RWPE2 (cell line): ENCODE results near the gene SLC22A31.

Experiments
- ATAC-seq: fragments of 200-7000 bp; cut with Tn5 transposase; 3 replicates; pipeline ENCODE4 v1.9.1; 2021; ENCODE audit warnings: low read depth
- DNase-seq: peaks from one replicate; pipeline ENCODE4 v3.0.0-alpha.2; 2020; ENCODE audit warnings: low spot score
- H3K27ac ChIP-seq: fragments of 450-650 bp; 2 replicates; pipeline ENCODE4 v1.5.1; 2017; ENCODE audit warnings: mild to moderate bottlenecking; ENCODE audit not compliant: poor library complexity, severe bottlenecking
- H3K27me3 ChIP-seq: fragments of 250-450 bp; sonication (Bioruptor Pico); 2 replicates; pipeline ENCODE4 v1.5.1; 2021; ENCODE audit warnings: mild to moderate bottlenecking, moderate library complexity; ENCODE audit not compliant: insufficient read depth, poor library complexity, severe bottlenecking
- H3K36me3 ChIP-seq: fragments of 250-450 bp; sonication (Bioruptor Pico); 2 replicates; pipeline ENCODE4 v1.5.1; 2020; ENCODE audit warnings: low read depth, mild to moderate bottlenecking, moderate library complexity
- H3K4me1 ChIP-seq: fragments of 250-450 bp; sonication (Bioruptor Pico); 2 replicates; pipeline ENCODE4 v1.5.1; 2021; ENCODE audit warnings: mild to moderate bottlenecking, moderate library complexity; ENCODE audit not compliant: insufficient read depth, poor library complexity, severe bottlenecking
- H3K4me3 ChIP-seq: fragments of 250-450 bp; sonication (Bioruptor Pico); 2 replicates; pipeline ENCODE4 v1.5.1; 2021; ENCODE audit warnings: mild to moderate bottlenecking, moderate library complexity; ENCODE audit not compliant: severe bottlenecking
- H3K9me3 ChIP-seq: fragments of 250-450 bp; sonication (Bioruptor Pico); 2 replicates; pipeline ENCODE4 v1.5.1; 2021; ENCODE audit warnings: mild to moderate bottlenecking, moderate library complexity; ENCODE audit not compliant: severe bottlenecking
- TF ChIP-seq, protein P1 (sequence below): fragments of 450-650 bp; IDR thresholded peaks from one replicate; pipeline ENCODE4 v1.5.1; 2017; ENCODE audit warnings: mild to moderate bottlenecking, moderate library complexity; ENCODE audit not compliant: poor library complexity, severe bottlenecking

SLC22A31 gene

DNA sequence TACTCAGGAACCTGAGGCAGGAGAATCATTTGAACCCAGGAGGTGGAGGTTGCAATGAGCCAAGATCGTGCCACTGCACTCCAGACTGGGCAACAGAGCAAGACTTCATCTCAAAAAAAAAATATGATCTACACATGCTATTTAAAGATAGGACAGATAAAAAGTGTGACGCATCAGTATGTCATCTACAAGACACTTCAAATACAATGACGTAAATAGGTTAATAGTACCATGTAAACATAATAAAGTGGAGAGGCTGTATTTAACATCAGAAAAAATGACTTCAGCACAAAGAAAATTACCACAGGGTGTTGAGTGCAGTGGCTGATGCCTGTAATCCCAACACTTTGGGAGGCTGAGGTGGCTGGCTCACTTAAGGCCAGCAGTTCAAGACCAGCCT is 37.4 kb upstream of the SLC22A31 start:
- Histone ChIP-seq H3K4me1 (no peaks in the 10 kb centered on the region), H3K4me3 (no peak overlapping the region), H3K9me3 (no peaks in the 10 kb centered on the region), H3K27me3 (no peaks in the 10 kb centered on the region), H3K36me3 (peaks cover 11% of the 10 kb centered on the region), H3K27ac (no peak overlapping the region)
- TF ChIP-seq, protein P1, sequence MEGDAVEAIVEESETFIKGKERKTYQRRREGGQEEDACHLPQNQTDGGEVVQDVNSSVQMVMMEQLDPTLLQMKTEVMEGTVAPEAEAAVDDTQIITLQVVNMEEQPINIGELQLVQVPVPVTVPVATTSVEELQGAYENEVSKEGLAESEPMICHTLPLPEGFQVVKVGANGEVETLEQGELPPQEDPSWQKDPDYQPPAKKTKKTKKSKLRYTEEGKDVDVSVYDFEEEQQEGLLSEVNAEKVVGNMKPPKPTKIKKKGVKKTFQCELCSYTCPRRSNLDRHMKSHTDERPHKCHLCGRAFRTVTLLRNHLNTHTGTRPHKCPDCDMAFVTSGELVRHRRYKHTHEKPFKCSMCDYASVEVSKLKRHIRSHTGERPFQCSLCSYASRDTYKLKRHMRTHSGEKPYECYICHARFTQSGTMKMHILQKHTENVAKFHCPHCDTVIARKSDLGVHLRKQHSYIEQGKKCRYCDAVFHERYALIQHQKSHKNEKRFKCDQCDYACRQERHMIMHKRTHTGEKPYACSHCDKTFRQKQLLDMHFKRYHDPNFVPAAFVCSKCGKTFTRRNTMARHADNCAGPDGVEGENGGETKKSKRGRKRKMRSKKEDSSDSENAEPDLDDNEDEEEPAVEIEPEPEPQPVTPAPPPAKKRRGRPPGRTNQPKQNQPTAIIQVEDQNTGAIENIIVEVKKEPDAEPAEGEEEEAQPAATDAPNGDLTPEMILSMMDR, result no peak
- no peak for ATAC-seq
- DNase-seq, result no peak

DNA sequence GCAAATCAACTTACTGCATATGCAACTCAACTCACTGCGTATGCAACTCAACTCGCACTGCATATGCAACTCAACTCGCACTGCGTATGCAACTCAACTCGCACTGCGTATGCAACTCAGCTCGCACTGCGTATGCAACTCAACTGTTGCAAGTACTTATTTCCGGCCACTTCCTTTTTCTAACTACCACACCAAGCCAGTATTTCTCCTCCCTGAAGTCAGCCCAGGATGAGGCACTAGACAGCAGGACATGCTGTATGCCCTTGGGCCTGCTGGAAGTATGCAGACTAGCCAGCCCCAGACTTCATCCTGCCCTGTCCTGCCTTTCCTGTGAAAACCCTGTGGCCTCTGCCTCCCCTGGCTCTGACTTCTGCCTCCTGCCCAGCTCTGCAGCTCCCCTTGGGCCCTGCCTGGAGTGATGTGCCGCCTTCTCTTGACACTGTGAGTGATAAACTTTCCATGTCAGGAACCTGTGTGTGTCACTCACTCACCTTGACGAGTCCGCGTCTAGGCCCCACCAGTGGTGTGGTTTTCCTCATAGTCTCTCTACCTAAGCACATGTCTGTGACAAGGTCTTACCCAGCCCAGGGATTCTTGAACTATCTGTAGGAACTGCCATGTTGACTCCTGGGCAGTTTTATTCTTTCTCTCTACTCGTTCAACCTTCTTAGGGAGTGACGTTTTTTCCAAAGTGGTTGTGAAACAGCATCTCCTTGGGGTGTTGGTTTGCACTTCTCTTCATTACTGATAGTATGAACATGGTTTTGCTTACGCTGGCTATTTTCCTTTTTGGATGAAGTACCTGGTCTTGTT is 33.5 kb upstream of the SLC22A31 start:
- H3K27ac ChIP-seq, result no peak overlapping the region
- no peak for DNase-seq
- H3K36me3 ChIP-seq, result peaks cover 33% of the 10 kb centered on the region
- H3K4me1 ChIP-seq, result no peaks in the 10 kb centered on the region
- H3K9me3 ChIP-seq, result no peaks in the 10 kb centered on the region
- ATAC-seq, result no peak
- no peaks in the 10 kb centered on the region for H3K27me3 ChIP-seq
- TF ChIP-seq, protein P1, result no peak
- H3K4me3 ChIP-seq, result no peak overlapping the region

DNA sequence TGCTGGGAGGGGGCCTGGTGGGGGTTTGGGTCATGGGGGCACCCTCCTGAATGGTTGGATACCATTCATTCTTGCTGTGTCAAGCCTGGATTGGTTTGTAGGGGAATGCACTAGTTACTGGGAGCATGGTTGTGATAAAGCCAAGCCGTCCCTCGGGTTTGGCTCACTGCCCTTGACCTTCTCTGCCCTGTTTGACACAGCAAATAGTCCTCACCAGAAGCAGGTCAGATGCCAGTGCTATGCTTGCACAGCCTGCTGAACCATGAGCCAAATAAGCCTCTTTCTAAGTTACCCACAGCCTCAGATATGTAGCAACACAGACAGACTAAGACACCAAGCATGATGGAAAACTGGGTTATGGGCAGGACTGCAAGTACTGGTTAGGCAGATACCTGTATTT is 31.8 kb upstream of the SLC22A31 start:
- Histone ChIP-seq H3K4me1 (no peaks in the 10 kb centered on the region), H3K4me3 (no peak overlapping the region), H3K27me3 (no peaks in the 10 kb centered on the region), H3K9me3 (no peaks in the 10 kb centered on the region), H3K36me3 (peaks cover 51% of the 10 kb centered on the region), H3K27ac (no peak overlapping the region)
- DNase-seq, result no peak
- no peak for ATAC-seq
- TF ChIP-seq, protein P1, result no peak

DNA sequence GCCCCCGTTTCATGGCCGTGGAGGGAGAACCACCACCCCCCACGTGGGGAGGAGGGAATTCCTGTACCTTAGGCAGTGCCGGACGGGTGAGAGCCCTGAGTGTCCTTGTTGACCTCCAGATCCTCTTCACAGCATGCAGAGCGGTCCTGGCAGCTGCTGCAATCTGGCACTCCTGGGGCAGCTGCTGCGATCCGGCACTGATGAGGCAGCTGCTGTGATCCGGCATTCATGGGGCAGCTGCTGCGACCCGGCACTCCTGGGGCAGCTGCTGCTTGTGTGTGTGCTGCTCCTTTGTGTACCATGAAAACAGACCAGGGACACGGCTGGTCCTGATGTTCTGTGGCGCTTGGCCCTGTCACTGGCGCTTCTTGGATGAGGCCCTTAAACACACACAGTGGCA is 29.9 kb upstream of the SLC22A31 start:
- Histone ChIP-seq H3K27me3 (no peaks in the 10 kb centered on the region), H3K4me3 (no peak overlapping the region), H3K9me3 (no peaks in the 10 kb centered on the region), H3K36me3 (peaks cover 68% of the 10 kb centered on the region), H3K4me1 (no peaks in the 10 kb centered on the region), H3K27ac (no peak overlapping the region)
- TF ChIP-seq, protein P1, result no peak
- no peak for ATAC-seq
- DNase-seq, result no peak

DNA sequence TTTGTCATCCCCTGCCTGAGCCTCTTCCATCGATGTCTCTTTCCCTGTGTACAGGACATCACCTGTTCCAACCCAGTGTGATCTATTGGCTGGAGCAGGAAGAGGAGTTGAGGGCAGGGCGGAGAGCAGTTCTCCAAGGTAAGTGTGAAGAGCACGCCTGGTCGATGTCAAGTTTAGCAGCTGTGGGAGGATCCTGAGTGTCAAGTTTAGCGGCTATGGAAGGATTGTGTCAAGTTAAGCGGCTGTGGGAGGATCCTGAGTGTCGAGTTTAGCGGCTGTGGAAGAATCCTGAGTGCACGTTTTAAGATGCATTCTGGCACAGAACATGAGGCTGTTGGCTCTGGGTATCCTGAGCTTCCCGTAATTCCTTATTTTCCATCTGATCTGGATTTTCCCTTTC is 24.3 kb upstream of the SLC22A31 start:
- no peak for ATAC-seq
- H3K27me3 ChIP-seq, result no peaks in the 10 kb centered on the region
- TF ChIP-seq, protein P1, result no peak
- H3K9me3 ChIP-seq, result no peaks in the 10 kb centered on the region
- no peak overlapping the region for H3K4me3 ChIP-seq
- no peaks in the 10 kb centered on the region for H3K4me1 ChIP-seq
- H3K36me3 ChIP-seq, result peaks cover 64% of the 10 kb centered on the region
- no peak for DNase-seq
- H3K27ac ChIP-seq, result no peak overlapping the region
